K562 (cell line): ENCODE results near the gene CENPB. TPM values are rescaled to one million over a fixed set of nuclear protein-coding genes. Genes with fewer than 3 reads are reported as not detected.

ENCODE experiments used
- C11orf30 ChIP-seq: fragments of 450-650 bp; IDR thresholded peaks from 2 replicates; pipeline ENCODE4 v1.6.1; 2016; ENCODE audit warnings: low read depth, mild to moderate bottlenecking
- EP400 ChIP-seq: fragments of 450-650 bp; IDR thresholded peaks from 2 replicates; pipeline ENCODE4 v1.6.1; 2017; ENCODE audit warnings: antibody characterized with exemption, mild to moderate bottlenecking, moderate library complexity
- MTA1 ChIP-seq: fragments of 450-650 bp; IDR thresholded peaks from 2 replicates; pipeline ENCODE4 v1.6.1; 2017; ENCODE audit warnings: borderline replicate concordance
- NR4A1 ChIP-seq, 2 experiments: fragments of 250-450 bp in 1 of 2; fragments of 450-650 bp in 1 of 2; sonication (Bioruptor Pico) in 1 of 2; IDR thresholded peaks; 2 replicates each; pipeline versions ENCODE4 v1.4.0 to v1.6.1; 2016 to 2020; ENCODE audit warnings: mild to moderate bottlenecking in 2 of 2, missing compliant biosample characterization in 1 of 2, missing genetic modification characterization in 1 of 2, moderate library complexity in 1 of 2
- SAFB ChIP-seq: fragments of 200-400 bp; formaldehyde crosslinking; IDR thresholded peaks from 2 replicates; pipeline ENCODE4 v1.6.1; 2017; ENCODE audit warnings: low read depth, low read length, borderline replicate concordance
- TRIM24 ChIP-seq, 2 experiments: fragments of 450-650 bp; IDR thresholded peaks; 2 replicates each; pipeline ENCODE4 v1.6.1; 2016
- UBTF ChIP-seq, 2 experiments: IDR thresholded peaks; 2 replicates each; pipeline ENCODE4 v1.6.1; 2012; ENCODE audit warnings: improper control_type of control experiment in 2 of 2, low read depth in 2 of 2, low read length in 2 of 2, borderline replicate concordance in 1 of 2
- YY1 ChIP-seq, 3 experiments: IDR thresholded peaks; 2 replicates each; pipeline ENCODE4 v1.6.1; 2011; ENCODE audit warnings: low read length in 2 of 3, mild to moderate bottlenecking in 2 of 3, moderate library complexity in 2 of 3, borderline replicate concordance in 1 of 3, control low read depth in 1 of 3, low read depth in 1 of 3; ENCODE audit not compliant: insufficient read depth in 3 of 3, insufficient replicate concordance in 2 of 3, control insufficient read depth in 1 of 3, insufficient read length in 1 of 3; ENCODE audit errors: extremely low read depth in 1 of 3
- ZBTB26 ChIP-seq: fragments of 450-650 bp; formaldehyde crosslinking; IDR thresholded peaks from 2 replicates; pipeline ENCODE4 v1.4.0; 2022; ENCODE audit warnings: missing genetic modification characterization
- ZHX1 ChIP-seq: fragments of 150-350 bp; conservative IDR thresholded peaks from 2 replicates; pipeline ENCODE4 v1.6.1; 2014; ENCODE audit warnings: low read length
- ZNF263 ChIP-seq: sonication (generic); formaldehyde crosslinking; IDR thresholded peaks from 2 replicates; pipeline ENCODE4 v1.8.0; 2022; ENCODE audit warnings: mild to moderate bottlenecking, missing genetic modification reagents, borderline replicate concordance
- ZNF324 ChIP-seq: fragments of 250-450 bp; sonication (Bioruptor Pico); IDR thresholded peaks from 2 replicates; pipeline ENCODE4 v1.4.0; 2020; ENCODE audit warnings: mild to moderate bottlenecking
- ZNF445 ChIP-seq: fragments of 250-450 bp; sonication (Bioruptor Pico); IDR thresholded peaks from 2 replicates; pipeline ENCODE4 v1.4.0; 2020; ENCODE audit warnings: low read depth, mild to moderate bottlenecking, moderate library complexity
- polyA plus RNA-seq, 8 experiments: library from polyadenylated mRNA; depleted of rRNA in 4 of 8; stranded (reverse) in 5 of 8; unstranded in 3 of 8; fragments of >200 nt; fragmentation: Nextera tagmentation in 2 of 8; fragmentation: Illumina TruSeq in 1 of 8; extraction: Ambion mirVana in 2 of 8; extraction: Trizol in 1 of 8; gene quantifications; 2 replicates each; pipeline versions ENCODE4 v1.2.1 to v1.2.3, GENCODE V29; 2011 to 2014; ENCODE audit warnings: inconsistent platforms in 1 of 8, missing spikeins in 1 of 8
- total RNA-seq, 7 experiments: library from RNA; depleted of rRNA in 6 of 7; stranded (reverse); fragments of >200 nt in 6 of 7; fragmentation: Illumina TruSeq in 2 of 7; extraction: Trizol in 2 of 7; gene quantifications; 2 replicates each; pipeline versions ENCODE4 v1.2.1 to v1.2.3, GENCODE V29; 2011 to 2021; ENCODE audit warnings: low replicate concordance in 1 of 7
- TF ChIP-seq, protein P1 (sequence below): fragments of 450-650 bp; IDR thresholded peaks from 2 replicates; pipeline ENCODE4 v1.6.1; 2017; ENCODE audit warnings: antibody characterized with exemption, mild to moderate bottlenecking

The CENPB gene
- total and polyA plus RNA-seq, 9 of the 15 experiments (the other 6 are each of a cell fraction or from before 2014, with no cell fraction given) = 0.17 to 70.8 (median 24.9) TPM

- TF ChIP-seq ZBTB26 (CRISPR knock-in tag) (0 out of 2 replicates have a peak, but pooled peaks have one; percentile 39), NR4A1 (CRISPR knock-in tag; IDR thresholded peaks at IDR 0.05) (peak; percentile 43; the same call in 1 of the 2 replicates), NR4A1 (tag; IDR thresholded peaks at IDR 0.05) (no peak), MTA1 (peak; percentile 98), TRIM24 (IDR thresholded peaks at IDR 0.05) (0 out of 4 replicates have a peak, but pooled peaks of 1 of the 2 experiments have one; percentile 53), UBTF (IDR thresholded peaks at IDR 0.05; ENCODE audit: borderline replicate concordance in 1 of 2, low read depth in 2 of 2, low read length in 2 of 2) (peak; percentile 98 to 99), SAFB (0 out of 2 replicates have a peak, but pooled peaks have one; percentile 42), ZNF324 (no peak), EP400 (peak; percentile 87), ZHX1 (peak; percentile 81), ZNF445 (CRISPR knock-in tag) (no peak), C11orf30 (peak; percentile 78), YY1 (IDR thresholded peaks at IDR 0.05; ENCODE audit: borderline replicate concordance in 1 of 3, control insufficient read depth in 1 of 3, extremely low read depth in 1 of 3, insufficient read depth in 3 of 3, insufficient read length in 1 of 3, insufficient replicate concordance in 2 of 3, low read depth in 1 of 3, low read length in 2 of 3) (peak; percentile 85 to 97 (median 94)), ZNF263 (CRISPR knock-in tag) (no peak; the same call in 1 of the 2 replicates)
- TF ChIP-seq, protein P1, sequence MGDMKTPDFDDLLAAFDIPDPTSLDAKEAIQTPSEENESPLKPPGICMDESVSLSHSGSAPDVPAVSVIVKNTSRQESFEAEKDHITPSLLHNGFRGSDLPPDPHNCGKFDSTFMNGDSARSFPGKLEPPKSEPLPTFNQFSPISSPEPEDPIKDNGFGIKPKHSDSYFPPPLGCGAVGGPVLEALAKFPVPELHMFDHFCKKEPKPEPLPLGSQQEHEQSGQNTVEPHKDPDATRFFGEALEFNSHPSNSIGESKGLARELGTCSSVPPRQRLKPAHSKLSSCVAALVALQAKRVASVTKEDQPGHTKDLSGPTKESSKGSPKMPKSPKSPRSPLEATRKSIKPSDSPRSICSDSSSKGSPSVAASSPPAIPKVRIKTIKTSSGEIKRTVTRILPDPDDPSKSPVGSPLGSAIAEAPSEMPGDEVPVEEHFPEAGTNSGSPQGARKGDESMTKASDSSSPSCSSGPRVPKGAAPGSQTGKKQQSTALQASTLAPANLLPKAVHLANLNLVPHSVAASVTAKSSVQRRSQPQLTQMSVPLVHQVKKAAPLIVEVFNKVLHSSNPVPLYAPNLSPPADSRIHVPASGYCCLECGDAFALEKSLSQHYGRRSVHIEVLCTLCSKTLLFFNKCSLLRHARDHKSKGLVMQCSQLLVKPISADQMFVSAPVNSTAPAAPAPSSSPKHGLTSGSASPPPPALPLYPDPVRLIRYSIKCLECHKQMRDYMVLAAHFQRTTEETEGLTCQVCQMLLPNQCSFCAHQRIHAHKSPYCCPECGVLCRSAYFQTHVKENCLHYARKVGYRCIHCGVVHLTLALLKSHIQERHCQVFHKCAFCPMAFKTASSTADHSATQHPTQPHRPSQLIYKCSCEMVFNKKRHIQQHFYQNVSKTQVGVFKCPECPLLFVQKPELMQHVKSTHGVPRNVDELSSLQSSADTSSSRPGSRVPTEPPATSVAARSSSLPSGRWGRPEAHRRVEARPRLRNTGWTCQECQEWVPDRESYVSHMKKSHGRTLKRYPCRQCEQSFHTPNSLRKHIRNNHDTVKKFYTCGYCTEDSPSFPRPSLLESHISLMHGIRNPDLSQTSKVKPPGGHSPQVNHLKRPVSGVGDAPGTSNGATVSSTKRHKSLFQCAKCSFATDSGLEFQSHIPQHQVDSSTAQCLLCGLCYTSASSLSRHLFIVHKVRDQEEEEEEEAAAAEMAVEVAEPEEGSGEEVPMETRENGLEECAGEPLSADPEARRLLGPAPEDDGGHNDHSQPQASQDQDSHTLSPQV = peak; percentile 61; the same call in 1 of the 2 replicates
Measured at GRCh38 chr20:3820048-3820900, 33.7 kb upstream of the CENPB start, which contains the start of gene AP5S1 (continued).
